Measurements from ENCODE around the gene DNAAF6.

The DNAAF6 gene

DNA sequence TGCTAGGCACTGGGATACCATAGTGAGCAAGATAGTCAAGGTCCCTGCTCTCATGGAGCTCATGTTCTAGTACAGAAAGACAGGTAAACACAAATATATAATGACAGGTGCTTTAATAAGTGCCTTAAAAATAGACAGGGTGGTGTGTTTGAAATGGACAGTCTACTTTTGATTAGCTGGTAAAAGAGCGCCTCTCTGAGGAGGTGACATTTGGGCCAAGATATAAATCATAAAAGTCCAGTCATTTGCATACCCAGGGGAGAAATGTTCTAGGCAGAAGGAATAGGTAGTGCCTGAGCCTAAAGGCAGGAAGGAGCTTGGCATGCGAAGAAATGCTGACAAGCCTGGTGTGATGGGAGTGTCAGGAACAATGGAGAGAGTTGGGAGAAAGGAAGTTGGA, 83.6 kb downstream of the DNAAF6 start:
- in situ Hi-C loops (cut with HindIII; ENCODE audit: low sequenced_read_pairs): no loop called here

- in situ Hi-C loops (cut with HindIII; ENCODE audit: low sequenced_read_pairs): no loop called here
Observed at GRCh38 chrX:107293056-107293455, 86.6 kb downstream of the DNAAF6 start.

All from DLD1 (cell line).